Spleen (tissue), 11 donors: Measurements from ENCODE around the gene LMF1. TPM values are rescaled to one million over a fixed set of nuclear protein-coding genes. Genes with fewer than 3 reads are reported as not detected.
A peak's percentile ranks its signal among the peaks of the same experiment; 100 is the strongest.
"Not testable (repeated sequence)": the region's sequence is repeated elsewhere in the genome, so short reads cannot be mapped to it uniquely, and the experiment has no call there.

Experiments
- DNase-seq: peaks from one replicate; pipeline ENCODE4 v3.0.0-alpha.2; 2020
- H3K27ac ChIP-seq, 8 donors: fragments of 200-600 bp; sonication (generic) in 7 of 8; 1 replicate in 4 of 8; 2 replicates in 4 of 8; pipeline versions ENCODE4 v1.5.0 to v1.8.0; 2016 to 2021; ENCODE audit warnings: inconsistent platforms in 4 of 8, mild to moderate bottlenecking in 4 of 8, moderate library complexity in 1 of 8
- H3K27me3 ChIP-seq, 7 donors: fragments of 200-600 bp; sonication (generic) in 6 of 7; replicated peaks in 1 of 7; 1 replicate in 4 of 7; 2 replicates in 3 of 7; pipeline versions ENCODE4 v1.5.0 to v1.8.0; 2016 to 2021; ENCODE audit warnings: inconsistent platforms in 3 of 7, mild to moderate bottlenecking in 1 of 7
- H3K36me3 ChIP-seq, 6 donors: fragments of 200-600 bp; sonication (generic) in 5 of 6; 1 replicate in 4 of 6; 2 replicates in 2 of 6; pipeline versions ENCODE4 v1.5.0 to v1.8.0; 2016 to 2021; ENCODE audit warnings: inconsistent platforms in 2 of 6
- H3K4me1 ChIP-seq, 6 donors: fragments of 200-600 bp; sonication (generic) in 5 of 6; 1 replicate in 3 of 6; 2 replicates in 3 of 6; pipeline versions ENCODE4 v1.5.0 to v1.8.0; 2016 to 2021; ENCODE audit warnings: inconsistent platforms in 3 of 6
- H3K4me3 ChIP-seq, 8 donors: fragments of 200-600 bp; sonication (generic) in 7 of 8; 1 replicate in 4 of 8; 2 replicates in 4 of 8; pipeline versions ENCODE4 v1.5.0 to v1.8.0; 2016 to 2021; ENCODE audit warnings: inconsistent platforms in 4 of 8, mild to moderate bottlenecking in 4 of 8, moderate library complexity in 2 of 8
- H3K9me3 ChIP-seq, 8 donors: fragments of 200-600 bp; sonication (generic) in 7 of 8; 1 replicate in 4 of 8; 2 replicates in 4 of 8; pipeline versions ENCODE4 v1.5.0 to v1.8.0; 2016 to 2021; ENCODE audit warnings: inconsistent platforms in 4 of 8
- POLR2A ChIP-seq, 3 donors: fragments of 450-650 bp; IDR thresholded peaks; one replicate each; pipeline ENCODE4 v1.5.1; 2017; ENCODE audit warnings: antibody characterized with exemption in 3 of 3, mild to moderate bottlenecking in 1 of 3
- POLR2AphosphoS5 ChIP-seq, 3 donors: sonication (generic); formaldehyde crosslinking; IDR thresholded peaks; one replicate each; pipeline ENCODE4 v1.5.1; 2017; ENCODE audit warnings: antibody characterized with exemption in 3 of 3
- WGBS, 5 donors: extraction: QIAGEN DNeasy Blood & Tissue Kit in 3 of 5; methylation state at CpG; one replicate each; pipeline versions ENCODE4 v1.1.5 to v1.1.7; 2013 to 2018; 5-methylcytosine and 5-hydroxymethylcytosine counted together
- intact Hi-C: fragments of 100-400 bp; cut with DNase I; formaldehyde crosslinking; loops from one replicate; pipeline ENCODE4 v1.15.0; 2023; ENCODE audit warnings: low total_unique reads
- polyA plus RNA-seq, 3 donors: library from polyadenylated mRNA; stranded (reverse); fragments of 200-250 nt; gene quantifications; one replicate each; pipeline ENCODE4 v1.2.1, GENCODE V29; 2013
- total RNA-seq, 7 donors: library from RNA; depleted of rRNA in 3 of 7; stranded (reverse); fragments of >200 nt in 3 of 7; fragmentation: NEBNext Ultra II Directional in 4 of 7; extraction: Animal tissue kit (Norgen Biotek cat#: 25700) in 4 of 7; gene quantifications; one replicate each; pipeline versions ENCODE4 v1.1.0 to v1.2.1, GENCODE V29; 2016 to 2021
- TF ChIP-seq, protein P1 (sequence below), 11 experiments: fragments of 200-600 bp in 7 of 11; fragments of 450-650 bp in 4 of 11; sonication (generic) in 4 of 11; IDR thresholded peaks in 8 of 11; conservative IDR thresholded peaks in 3 of 11; 1 replicate in 7 of 11; 2 replicates in 4 of 11; pipeline versions ENCODE4 v1.4.0 to v1.8.0; 2016 to 2021; ENCODE audit warnings: antibody characterized with exemption in 11 of 11, inconsistent platforms in 4 of 11, mild to moderate bottlenecking in 1 of 11
- donor health status: healthy with polysubstance abuse.
- donor health status: DM: no; HTN: no; CAD: no; lungs with moderate emphysema.
- donor health status: DM: no; HTN: no; CAD: no.
- donor health status: Bipolar disorder and iron deficiency.
- donor health status: healthy.
- donor health status: DM: no; HTN: no; CAD: no.
- donor health status: DM: yes; HTN: yes; CAD: no.

Gene LMF1
- total and polyA plus RNA-seq, 10 donors, result 10.4 to 57.6 (median 32.5) TPM

DNA sequence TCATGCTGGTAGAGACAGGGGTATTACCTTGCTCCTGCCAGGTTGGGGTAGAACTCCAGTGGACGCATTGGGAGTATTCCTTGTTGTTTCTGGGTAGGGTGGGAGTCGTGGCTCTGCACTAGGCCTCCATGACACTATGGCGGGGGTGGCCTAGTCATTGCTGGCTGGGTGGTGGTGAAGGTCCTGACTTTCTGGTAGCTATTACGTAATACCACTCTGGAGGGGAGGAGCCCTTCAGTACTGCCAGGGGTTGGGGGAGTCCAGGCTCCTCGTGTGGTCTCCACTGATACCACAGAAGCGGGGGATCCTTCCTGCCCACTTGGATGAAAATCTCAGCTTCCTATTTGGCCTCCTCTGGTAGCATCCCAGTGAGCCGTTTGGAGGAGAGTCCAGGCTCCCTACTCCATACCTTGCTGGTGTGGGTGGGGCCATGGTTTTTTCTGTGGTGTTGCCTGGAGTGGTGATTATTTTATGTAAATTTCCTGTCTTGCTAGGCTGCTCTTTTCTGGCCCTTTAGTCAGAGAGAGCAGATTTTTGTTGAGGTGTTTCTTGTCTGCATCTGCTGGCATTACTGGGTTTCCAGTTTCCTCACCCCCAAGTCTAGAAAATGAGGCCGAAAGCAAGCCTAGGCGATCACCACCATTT is 104.4 kb downstream of the LMF1 start:
- intact Hi-C loops, result no loop called here
- DNase-seq, result peak; percentile 25
- Histone ChIP-seq H3K9me3 (peaks cover 0 to 12% (median 2%) of the 10 kb centered on the region in 8 donors), H3K27ac (no peak overlapping the region), H3K4me3 (no peak overlapping the region), H3K4me1 (peaks cover 0 to 2% (median 0%) of the 10 kb centered on the region in 6 donors), H3K27me3 (no peaks in the 10 kb centered on the region), H3K36me3 (peaks cover 0 to 51% (median 19%) of the 10 kb centered on the region in 6 donors)
- WGBS, 5 donors, result 83 to 94% (median 93%) methylated on average over 9 of the region's 9 CpGs
- no peak for TF ChIP-seq POLR2AphosphoS5 (IDR thresholded peaks at IDR 0.05)
- TF ChIP-seq POLR2A (IDR thresholded peaks at IDR 0.05), result no peak
- TF ChIP-seq, protein P1, sequence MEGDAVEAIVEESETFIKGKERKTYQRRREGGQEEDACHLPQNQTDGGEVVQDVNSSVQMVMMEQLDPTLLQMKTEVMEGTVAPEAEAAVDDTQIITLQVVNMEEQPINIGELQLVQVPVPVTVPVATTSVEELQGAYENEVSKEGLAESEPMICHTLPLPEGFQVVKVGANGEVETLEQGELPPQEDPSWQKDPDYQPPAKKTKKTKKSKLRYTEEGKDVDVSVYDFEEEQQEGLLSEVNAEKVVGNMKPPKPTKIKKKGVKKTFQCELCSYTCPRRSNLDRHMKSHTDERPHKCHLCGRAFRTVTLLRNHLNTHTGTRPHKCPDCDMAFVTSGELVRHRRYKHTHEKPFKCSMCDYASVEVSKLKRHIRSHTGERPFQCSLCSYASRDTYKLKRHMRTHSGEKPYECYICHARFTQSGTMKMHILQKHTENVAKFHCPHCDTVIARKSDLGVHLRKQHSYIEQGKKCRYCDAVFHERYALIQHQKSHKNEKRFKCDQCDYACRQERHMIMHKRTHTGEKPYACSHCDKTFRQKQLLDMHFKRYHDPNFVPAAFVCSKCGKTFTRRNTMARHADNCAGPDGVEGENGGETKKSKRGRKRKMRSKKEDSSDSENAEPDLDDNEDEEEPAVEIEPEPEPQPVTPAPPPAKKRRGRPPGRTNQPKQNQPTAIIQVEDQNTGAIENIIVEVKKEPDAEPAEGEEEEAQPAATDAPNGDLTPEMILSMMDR (IDR thresholded peaks at IDR 0.05 in 8 of 11, conservative IDR thresholded peaks at IDR 0.05 in 3 of 11), result no peak

DNA sequence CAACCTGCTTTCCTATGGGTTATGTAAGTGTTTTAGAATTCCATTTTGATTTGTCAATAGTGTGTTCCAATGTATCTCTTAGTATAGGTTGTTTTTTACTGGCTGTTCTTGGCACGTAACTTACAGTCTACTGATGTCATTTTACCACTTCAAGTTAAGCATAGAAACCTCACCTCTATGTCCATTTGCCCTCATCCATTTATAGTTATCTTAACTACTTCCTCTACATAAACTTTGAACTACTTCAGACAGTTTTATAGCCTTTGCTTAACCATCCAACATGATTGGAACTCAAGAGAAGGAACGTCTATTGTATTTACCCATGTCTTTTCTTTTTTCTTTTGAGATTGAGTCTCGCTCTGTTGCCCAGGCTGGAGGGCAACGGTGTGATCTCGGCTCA is 105.8 kb downstream of the LMF1 start:
- intact Hi-C loops, result no loop called here
- TF ChIP-seq POLR2AphosphoS5 (IDR thresholded peaks at IDR 0.05), result no peak
- TF ChIP-seq, protein P1 (IDR thresholded peaks at IDR 0.05 in 8 of 11, conservative IDR thresholded peaks at IDR 0.05 in 3 of 11), result no peak
- no peak for TF ChIP-seq POLR2A (IDR thresholded peaks at IDR 0.05)
- H3K27ac ChIP-seq, result no peak overlapping the region
- H3K4me3 ChIP-seq, result no peak overlapping the region
- H3K27me3 ChIP-seq, result no peaks in the 10 kb centered on the region
- H3K36me3 ChIP-seq, result peaks cover 0 to 37% (median 13%) of the 10 kb centered on the region in 6 donors
- H3K4me1 ChIP-seq, result no peaks in the 10 kb centered on the region
- 91 to 99% (median 93%) methylated on average over 5 of the region's 5 CpGs for WGBS, 5 donors
- H3K9me3 ChIP-seq, result peaks cover 0 to 21% (median 11%) of the 10 kb centered on the region in 8 donors
- no peak for DNase-seq

DNA sequence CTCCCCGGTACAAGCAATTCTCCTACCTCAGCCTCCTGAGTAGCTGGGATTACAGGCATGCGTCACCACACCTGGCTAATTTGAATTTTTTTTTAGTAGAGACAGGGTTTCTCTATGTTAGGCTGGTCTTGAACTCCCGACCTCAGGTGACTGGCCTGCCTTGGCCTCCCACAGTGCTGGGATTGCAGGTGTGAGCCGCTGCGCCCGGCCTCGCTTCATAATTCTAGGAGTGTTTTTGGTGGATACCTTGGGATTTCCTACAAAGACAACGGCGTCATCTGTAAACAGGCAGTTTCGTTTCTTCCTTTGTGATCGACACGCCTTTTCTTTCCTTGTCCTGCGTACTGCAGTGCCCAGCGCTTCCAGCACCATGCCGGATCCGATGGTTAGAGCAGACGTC is 109.3 kb downstream of the LMF1 start:
- peak; percentile 27 for DNase-seq
- peaks cover 0 to 2% (median 0%) of the 10 kb centered on the region in 6 donors for H3K36me3 ChIP-seq
- intact Hi-C loops, result no loop called here
- no peaks in the 10 kb centered on the region for H3K4me1 ChIP-seq
- TF ChIP-seq, protein P1 (IDR thresholded peaks at IDR 0.05 in 8 of 11, conservative IDR thresholded peaks at IDR 0.05 in 3 of 11), result no peak
- TF ChIP-seq POLR2AphosphoS5 (IDR thresholded peaks at IDR 0.05) (no peak), POLR2A (IDR thresholded peaks at IDR 0.05) (no peak)
- WGBS, 5 donors, result 93 to 97% (median 94%) methylated on average over 17 of the region's 17 CpGs
- H3K9me3 ChIP-seq, result peaks cover 0 to 25% (median 14%) of the 10 kb centered on the region in 8 donors
- H3K27ac ChIP-seq, result no peak overlapping the region
- no peak overlapping the region for H3K4me3 ChIP-seq
- no peaks in the 10 kb centered on the region for H3K27me3 ChIP-seq

DNA sequence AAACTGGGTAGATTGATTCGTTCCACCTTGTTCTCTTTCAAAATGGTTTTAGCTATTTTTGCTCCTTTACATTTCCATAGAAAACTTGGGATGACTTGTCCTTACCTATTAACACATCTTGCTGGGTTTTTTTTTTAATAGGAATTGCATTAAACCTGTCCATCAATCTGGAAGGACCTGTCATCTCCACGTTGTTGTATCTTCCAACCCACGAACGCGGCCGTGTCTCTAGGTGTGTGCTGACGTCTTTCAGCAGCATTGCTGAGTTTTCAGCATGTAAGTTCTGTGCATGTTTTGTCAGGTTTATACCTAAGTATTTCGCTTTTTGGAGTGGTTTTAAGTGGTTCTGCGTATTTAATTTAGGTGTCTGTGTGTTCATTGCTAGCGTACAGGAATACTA is 109.9 kb downstream of the LMF1 start:
- Histone ChIP-seq H3K4me3 (no peak overlapping the region), H3K9me3 (peaks cover 0 to 28% (median 14%) of the 10 kb centered on the region in 8 donors), H3K36me3 (no peaks in the 10 kb centered on the region), H3K27ac (no peak overlapping the region), H3K4me1 (no peaks in the 10 kb centered on the region), H3K27me3 (no peaks in the 10 kb centered on the region)
- 91 to 96% (median 94%) methylated on average over 10 of the region's 10 CpGs for WGBS, 5 donors
- peak; percentile 30 for DNase-seq
- intact Hi-C loops, result no loop called here
- no peak for TF ChIP-seq POLR2AphosphoS5 (IDR thresholded peaks at IDR 0.05)
- TF ChIP-seq POLR2A (IDR thresholded peaks at IDR 0.05), result no peak
- TF ChIP-seq, protein P1 (IDR thresholded peaks at IDR 0.05 in 8 of 11, conservative IDR thresholded peaks at IDR 0.05 in 3 of 11), result no peak

DNA sequence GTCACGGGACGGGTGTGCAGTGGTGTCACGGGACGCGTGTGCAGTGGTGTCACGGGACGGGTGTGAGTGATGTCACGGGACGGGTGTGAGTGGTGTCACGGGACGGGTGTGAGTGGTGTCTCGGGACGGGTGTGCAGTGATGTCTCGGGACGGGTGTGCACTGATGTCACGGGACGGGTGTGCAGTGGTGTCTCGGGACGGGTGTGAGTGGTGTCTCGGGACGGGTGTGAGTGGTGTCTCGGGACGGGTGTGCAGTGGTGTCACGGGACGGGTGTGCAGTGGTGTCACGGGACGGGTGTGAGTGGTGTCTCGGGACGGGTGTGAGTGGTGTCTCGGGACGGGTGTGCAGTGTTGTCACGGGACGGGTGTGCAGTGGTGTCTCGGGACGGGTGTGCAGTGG is 111.8 kb downstream of the LMF1 start:
- H3K27me3 ChIP-seq, DNase-seq, H3K27ac ChIP-seq, H3K36me3 ChIP-seq, H3K4me1 ChIP-seq, H3K4me3 ChIP-seq, intact Hi-C loops: not testable (repeated sequence)
- H3K9me3 ChIP-seq, result peaks cover 0 to 28% (median 14%) of the 10 kb centered on the region in 8 donors
- WGBS, 5 donors, result 94 to 98% (median 95%) methylated on average over 30 to 35 of the region's 35 CpGs

DNA sequence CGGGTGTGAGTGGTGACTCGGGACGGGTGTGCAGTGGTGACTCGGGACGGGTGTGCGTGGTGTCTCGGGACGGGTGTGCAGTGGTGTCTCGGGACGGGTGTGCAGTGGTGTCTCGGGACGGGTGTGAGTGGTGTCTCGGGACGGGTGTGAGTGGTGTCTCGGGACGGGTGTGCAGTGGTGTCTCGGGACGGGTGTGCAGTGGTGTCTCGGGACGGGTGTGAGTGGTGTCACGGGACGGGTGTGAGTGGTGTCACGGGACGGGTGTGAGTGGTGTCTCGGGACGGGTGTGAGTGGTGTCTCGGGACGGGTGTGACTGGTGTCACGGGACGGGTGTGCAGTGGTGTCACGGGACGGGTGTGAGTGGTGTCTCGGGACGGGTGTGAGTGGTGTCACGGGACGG is 112.3 kb downstream of the LMF1 start:
- H3K4me1 ChIP-seq, H3K36me3 ChIP-seq, H3K27me3 ChIP-seq, H3K27ac ChIP-seq, DNase-seq, H3K4me3 ChIP-seq, intact Hi-C loops: not testable (repeated sequence)
- WGBS, 5 donors, result 85 to 95% (median 91%) methylated on average over 28 to 36 of the region's 36 CpGs
- peaks cover 0 to 28% (median 14%) of the 10 kb centered on the region in 8 donors for H3K9me3 ChIP-seq
